DMS 273 (cell line): ENCODE results near the gene CFAP221.

Experiments used
- DNase-seq: peaks from one replicate; lab custom pipeline; 2025; ENCODE audit not compliant: unreplicated experiment; lab: John Stamatoyannopoulos, UW

Gene CFAP221

DNA sequence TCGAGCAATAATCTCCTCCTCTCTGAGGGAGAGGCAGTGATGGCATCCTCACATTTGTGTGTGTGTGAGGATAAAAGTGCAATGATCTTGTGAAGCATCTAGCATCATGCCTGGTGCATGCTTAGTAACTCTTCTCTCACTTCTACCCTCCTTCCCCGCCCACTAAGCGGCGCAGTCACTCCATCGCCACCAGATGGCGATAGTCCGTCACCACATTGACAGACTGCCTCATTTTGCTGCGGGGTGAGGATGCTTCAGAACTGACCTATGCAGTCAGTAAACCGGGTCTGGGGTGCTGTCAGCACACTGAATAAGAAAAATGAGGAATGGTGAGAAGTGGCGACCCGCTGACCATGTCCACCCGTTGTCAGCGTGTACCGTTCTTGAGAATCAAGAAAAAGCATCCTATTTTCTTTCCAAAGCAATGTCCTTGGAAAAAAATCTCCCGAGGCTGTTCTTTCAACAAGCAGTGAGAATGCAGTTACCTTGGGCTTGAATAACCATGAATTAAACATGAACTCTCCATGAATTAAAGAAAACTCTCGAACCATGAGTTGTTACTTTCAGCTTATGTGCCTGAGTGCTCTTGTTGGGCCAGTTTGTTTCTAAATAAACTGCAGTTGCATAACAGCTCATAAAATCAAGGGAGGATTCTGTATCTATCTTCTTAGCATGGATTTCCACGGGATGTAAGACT lies 97.5 kb downstream of the CFAP221 start:
- peak; percentile 92 for DNase-seq

DNA sequence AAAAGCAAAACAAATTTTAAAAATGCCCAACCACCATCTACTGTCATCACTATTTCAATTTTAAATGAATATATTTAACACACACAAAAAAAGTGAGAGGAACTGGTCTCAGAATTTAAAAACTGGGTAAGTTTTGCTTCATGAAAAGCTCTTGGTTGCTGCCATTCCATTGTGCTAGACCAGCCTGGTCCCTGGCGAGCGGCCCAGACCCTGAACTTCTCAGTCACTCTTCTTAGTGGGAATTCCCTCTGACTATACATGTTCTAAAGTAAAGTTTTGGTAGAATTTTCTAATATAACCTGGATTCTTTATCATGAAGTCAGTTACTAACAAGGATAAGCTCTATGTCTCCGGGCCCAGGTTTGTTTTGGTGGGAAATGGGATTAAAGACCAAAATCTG lies 99.9 kb downstream of the CFAP221 start:
- DNase-seq: peak; percentile 9

DNA sequence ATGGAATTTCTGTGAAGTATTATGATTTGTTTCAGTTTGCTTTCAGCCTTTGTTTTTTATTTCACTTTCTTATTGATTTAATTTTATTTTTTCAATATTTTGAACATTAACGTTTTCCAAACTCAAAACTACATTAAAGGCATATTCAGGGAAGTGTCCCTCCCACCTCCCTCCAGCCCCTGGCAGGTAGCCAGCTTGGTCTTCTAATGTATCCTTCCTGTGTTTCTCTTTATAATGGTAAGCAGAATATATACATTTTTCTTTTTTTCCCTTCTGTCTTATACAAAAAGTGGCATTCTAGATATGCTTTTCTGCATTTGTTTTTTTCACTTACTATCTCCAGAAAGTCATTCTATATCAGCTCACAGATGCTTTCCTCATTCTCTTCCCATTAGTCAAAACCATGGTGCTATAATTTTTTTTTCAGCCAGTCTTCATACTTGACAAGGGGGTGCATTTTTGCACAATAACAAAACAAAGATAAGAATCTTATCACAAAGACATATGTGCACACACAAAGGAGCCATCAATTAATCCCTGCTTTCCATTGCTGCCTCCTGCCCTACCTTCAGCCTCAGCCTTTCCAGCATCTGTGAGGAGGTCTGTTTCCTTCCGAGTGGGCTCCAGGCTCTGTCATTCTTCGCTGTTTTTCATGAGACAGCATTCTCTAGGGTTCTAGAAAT lies 101.1 kb downstream of the CFAP221 start:
- peak; percentile 44 for DNase-seq

DNA sequence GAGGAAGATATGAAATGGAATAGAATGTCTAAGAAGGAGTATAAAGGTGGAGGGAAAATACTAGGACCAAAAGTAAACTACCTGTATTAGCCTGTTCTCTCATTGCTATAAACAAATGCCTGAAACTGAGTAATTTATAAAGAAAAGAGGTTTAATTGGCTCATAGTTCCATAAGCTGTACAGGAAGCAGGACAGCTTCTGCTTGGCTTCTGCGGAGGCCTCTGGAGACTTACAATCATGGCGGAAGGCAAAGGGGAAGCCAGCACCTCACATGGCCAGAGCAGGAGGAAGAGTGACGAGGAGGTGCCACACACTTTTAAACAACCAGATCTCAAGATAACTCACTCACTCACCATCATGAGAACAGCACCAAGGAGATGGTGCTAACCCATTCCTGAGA lies 101.9 kb downstream of the CFAP221 start:
- DNase-seq: no peak

DNA sequence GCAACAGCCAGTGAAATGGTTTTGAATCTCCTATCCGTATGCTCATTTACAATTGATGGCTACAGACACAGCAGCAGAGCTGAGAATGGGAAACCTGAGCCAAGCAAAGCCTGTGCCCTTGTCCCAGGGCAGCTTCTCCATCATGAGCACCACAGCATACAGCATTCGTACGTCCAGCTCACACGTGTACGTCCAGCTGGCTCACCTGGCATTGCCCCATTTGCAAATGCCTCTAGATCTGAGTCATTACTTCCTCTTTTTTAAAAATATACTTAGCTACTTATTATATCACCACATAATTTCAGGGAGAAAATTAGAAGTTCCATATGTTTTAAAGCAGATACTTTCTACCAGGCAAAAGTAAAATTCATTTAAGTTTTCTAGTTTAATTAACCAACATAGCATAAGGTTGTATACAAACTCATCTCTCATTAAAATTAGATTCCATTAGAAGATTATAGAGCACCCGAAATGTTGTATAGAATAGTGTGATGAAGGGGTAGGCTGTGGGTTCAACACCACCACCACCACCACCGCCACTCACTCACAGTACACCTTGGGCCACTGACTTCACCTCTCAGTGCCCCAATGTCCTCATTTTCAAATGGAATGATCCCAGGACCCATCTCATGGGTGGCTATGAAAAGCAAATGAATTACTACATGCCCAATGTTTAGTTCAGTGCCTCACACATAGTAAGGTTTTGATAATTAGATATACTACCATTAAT lies 103.4 kb downstream of the CFAP221 start:
- no peak for DNase-seq

DNA sequence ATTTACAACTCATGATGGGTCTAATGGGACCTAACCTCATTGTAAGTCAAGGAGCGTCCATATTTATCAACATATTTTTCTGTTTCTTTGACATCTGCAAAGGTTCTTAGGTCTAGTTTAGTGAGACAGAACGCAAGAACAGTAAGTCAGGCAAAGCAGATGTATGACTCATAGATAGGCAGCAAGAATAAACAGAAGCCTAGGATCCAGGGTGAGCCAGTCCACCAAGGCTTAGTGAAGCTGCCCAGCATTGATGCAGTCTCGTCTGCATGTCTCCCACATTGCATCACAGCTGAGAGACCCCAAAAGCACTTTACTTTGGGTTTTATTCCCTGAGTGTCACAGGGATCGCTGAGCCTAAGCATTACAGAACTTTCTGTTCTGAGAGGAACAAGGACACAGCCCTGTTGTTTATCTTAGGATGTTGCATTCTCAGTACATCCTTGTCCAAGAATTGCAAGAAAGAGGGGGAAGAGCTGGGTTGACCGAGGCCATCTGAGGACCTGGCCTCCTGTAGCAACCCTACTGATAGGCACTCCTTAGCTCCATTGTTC lies 105.2 kb downstream of the CFAP221 start:
- no peak for DNase-seq

DNA sequence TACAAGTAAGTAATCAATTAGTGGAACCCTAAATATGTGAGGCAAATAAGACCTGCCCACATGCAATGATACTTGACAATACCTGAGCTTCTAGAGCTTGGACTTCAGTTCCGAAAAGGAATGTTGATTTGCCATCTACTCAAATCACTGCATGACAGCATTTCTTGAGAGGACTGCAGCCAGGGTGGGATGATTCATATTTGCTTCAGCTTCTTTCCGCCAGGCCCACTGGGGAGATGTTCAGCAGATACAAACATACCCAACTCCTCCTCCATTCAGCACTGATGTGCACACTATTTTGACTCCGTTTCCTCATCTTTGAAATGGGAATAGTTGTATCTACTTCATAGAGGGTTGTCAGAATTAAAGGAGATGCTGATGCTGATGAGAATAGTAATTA lies 106.0 kb downstream of the CFAP221 start:
- no peak for DNase-seq

DNA sequence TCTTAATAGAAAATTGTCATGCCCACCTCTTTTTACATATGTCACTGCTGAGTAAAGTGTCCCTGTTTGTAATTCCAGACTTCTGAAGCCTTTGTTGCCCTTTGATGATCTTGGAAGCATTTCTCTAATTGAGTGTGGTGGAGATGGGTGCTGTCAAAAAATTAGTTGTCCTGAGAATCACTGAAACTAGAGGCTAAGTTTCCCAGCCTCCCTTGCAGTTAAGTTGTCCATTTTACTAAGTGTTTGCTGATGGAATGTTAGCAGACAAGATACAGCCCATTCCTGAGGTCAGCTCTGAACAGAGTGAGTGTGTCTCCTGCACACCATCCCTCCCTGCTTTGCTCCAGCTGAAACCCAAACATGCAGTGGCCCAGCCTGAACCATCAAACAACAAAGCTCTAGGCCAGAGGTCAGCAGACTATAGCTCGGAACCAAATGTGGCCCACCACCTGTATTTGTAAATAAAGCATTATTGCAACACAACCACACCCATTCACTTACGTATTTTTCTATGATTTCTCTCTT lies 106.7 kb downstream of the CFAP221 start:
- DNase-seq: no peak

DNA sequence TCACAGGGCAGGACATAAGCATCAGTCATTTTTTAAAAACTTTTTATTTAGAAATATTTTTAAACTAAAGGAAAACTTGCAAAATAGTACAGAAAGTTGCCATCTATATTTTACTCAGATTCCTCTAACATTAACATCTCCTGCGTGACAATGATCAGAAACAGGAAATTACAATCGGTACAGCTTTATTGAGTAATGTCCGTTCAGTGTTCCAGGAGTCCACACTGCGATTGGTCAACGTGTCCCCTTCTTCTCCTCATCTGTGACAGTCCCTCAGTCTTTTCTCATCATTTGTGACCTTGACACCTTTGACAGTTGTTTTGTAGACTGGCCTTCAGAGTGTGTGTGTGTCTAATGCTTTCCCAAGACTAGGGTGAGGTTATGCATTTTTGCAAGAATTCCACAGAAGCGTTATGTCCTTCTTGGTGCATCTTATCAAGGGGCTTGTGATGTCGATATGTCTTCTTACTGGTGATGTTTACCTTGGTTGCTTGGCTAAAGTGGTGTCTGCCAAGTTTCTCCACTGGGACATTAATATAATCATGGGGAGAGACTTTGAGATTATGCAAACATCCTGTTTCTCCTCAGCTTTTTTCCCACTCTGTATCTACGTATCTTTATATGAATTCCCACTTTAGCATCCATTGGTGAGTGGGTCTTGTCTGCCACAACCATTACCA lies 113.4 kb downstream of the CFAP221 start:
- no peak for DNase-seq

DNA sequence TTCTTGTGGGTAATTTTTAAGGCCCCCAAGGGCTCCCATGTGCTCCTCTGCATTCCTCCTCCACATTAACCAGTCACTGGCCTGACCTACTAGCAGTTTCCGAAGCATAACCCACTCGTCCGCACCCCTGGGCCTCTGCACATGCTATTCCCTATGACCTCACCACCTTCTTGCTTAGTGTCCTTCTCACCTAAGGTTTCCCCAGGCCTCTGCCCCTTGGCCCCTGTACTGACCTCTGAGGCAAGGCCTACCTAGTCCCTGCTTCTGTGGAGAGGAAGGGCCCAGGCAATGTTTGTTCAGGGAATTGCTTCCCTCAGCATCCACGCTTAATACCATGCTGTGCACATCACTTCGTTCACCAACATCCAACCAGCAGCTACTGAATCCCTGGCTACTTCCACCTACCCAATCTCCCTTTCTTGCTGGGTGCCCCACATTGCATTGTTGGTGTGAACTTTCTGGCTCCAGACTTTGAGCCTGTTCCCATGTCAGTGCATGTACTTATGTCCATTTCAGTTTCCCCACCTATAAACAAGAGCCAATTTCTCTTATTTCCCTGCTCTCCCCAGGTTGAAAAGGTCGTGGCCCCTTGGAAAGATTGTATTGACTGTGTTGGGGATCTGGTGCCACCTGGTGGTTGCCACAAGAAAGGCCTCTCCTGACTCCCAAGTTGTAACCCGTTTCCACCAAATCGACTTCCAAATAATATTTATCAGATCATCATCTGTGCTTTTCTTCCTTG lies 115.5 kb downstream of the CFAP221 start:
- DNase-seq: peak; percentile 68

DNA sequence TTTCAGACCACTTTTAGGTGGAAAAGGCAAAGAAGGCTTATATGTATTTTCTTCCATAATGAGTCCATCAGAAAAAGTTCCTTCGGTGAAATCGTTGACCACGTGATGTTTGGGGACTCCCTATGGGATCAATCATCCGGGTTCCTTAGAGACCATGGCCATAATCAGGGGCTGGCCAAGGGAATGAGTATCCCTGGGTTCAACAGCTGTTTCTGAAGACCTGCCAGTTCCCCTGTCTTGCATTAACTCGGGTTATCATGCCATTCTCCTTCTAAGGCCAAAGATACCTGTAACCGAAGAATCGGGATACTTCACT lies 116.1 kb downstream of the CFAP221 start:
- no peak for DNase-seq

DNA sequence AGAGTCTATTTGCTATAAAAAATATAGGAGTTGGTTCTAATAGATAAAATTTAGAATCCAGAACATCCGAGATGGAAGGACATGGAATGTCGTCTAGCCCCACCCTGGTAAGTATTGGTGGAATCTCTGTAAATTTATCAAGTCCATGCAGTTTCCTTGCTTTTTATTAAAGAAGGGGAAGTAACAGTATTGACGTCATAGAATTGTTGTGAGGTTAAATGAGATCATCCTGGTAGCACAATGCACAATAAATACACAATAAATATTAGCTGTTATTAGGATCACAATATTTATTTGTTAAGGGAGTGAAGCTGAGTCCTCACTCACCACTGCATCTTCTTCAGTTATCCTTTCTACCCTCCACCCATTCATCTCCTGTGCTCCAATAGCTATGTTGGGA lies 118.0 kb downstream of the CFAP221 start:
- no peak for DNase-seq

DNA sequence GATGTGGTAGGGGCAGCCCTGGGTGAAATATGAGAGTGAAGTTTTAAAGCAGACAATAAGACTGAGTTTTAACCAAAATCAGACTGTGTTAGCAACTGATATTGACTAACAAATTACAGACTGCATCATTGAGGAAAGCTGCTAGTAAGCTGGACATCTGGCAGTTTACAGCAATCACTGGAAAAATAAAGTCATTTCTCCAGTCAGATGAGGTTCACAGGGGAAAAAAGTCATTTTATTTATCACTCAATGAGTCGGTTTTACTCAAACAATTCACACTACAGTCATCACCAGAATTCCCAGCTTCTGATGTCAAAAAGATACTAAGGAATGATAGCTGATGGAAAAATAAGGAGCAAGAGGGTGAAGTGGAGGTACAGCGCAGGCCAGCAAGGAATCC lies 124.3 kb downstream of the CFAP221 start:
- no peak for DNase-seq

DNA sequence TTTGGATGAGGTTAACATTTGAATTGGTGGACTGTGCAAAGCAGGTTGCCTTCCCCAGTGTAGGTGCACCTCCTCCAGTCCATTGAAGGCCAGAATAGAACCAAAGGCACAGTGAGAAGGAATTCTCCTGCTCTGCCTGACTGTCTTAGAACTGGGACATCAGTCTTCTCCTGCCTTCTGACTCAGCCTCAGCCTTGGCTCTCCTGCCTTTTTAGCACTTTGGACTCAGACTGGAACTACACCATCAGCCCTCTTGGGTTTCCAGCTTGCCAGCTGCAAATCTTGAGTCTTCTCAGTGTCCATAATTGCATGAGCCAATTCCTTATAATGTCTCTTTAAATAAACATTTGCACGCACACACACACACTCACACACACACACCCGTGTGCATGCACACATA lies 126.8 kb downstream of the CFAP221 start:
- no peak for DNase-seq

DNA sequence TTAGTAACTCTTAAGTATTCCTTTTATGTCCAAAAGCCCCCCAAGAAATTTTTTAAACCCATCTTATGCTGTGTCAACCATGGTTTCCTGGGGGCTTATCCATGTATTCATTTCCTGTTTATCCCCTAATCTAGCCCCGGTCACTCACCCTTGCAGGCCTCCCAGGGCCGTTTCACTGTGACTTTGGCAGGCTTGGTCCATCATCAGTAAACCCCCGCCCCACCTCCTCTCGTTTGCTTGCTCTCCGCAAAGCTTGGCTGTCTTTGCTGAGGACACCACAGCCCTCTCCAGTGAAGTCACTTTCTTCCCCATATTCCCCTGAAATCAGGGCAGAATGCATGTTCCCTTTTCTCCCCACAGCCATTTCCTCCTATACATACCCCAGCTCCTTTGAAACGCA lies 127.5 kb downstream of the CFAP221 start:
- no peak for DNase-seq

DNA sequence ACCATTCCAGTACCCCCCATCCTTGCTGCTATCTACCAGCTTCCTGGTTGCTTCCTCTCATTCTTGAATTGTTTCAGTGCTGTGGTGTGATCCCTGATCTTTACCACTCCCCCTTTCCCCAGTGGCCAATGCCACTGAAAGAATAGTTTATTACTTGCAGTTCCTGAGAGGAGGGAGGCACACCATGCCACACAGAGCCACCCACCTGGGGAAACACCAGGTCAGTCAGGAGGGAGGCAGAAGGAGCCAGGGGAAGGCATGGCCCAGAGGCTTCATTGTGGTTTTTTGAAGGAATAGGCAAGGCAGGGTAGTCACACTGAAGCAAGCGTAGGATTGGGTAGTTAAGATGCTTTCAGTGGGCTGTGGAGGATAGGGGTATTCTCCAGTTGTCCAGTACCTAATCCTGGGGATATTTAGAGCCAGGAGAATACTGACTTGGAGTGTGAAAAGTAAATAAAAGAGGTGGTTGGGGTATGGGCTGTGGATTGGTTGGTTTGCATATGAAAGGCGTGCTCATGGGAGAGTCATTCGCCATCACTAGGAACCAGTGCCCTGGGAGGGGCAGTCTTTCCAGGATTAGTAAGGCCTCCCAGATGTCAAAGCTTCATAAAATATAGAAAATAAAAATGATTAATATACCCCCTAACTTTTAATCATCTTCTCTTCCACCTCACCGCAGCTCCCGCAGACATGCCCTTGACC lies 128.1 kb downstream of the CFAP221 start:
- DNase-seq: no peak

DNA sequence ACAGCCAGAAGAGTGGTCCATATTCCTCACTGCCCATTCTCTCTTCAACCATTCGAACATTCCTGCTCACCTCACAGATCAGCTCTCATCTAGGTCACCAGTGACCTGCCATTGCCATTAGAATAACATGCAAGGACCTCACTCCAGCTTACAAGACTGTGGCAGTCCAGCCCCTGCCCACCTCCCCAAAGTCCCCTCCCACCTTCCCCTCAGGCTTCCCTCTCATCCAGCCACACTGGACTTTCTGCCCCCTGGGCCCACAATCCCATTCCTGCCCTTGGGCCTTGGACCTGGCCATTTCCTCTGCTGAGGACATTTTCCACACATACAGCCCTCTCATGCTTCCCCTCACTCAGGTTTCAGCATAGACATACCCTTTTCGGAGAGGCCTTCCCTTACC lies 129.5 kb downstream of the CFAP221 start:
- no peak for DNase-seq

DNA sequence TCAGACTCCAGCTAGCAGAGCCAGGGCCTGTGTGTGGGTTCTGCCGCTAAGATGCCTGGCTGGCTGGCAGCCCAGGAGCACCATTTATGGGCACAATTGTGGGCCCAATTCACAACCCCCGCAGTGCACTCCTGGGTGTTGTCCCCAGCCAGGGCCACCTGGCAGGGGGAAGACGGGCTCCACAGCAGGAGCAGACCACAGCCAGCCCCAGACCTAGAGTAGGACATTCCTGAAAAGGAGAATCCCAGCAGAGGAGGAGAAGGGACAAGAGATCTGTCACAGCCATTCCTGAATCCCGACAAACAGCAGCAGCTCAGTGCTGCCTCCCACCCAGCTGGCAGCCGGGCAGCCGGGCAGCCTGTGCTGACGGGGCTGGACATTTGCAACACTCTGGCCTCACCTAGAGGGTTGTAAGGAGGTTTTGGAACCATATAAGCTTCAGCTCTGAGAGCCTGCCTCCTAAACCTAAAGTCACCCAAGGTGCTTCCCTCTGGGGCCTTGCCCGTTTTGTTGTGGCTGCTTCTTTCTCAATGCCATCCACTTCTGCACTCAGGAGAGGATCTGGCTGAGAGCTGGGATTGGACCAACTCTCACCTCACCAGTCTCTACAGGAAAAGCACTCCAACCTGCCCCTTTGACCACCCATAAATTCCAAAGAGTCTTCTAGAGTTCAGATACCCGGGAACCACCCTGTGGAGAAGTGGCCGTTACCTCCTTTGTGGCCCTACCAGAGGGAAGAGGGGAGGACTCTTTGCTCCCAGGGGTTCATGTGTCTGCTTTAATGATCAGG lies 130.7 kb downstream of the CFAP221 start:
- peak; percentile 62 for DNase-seq

DNA sequence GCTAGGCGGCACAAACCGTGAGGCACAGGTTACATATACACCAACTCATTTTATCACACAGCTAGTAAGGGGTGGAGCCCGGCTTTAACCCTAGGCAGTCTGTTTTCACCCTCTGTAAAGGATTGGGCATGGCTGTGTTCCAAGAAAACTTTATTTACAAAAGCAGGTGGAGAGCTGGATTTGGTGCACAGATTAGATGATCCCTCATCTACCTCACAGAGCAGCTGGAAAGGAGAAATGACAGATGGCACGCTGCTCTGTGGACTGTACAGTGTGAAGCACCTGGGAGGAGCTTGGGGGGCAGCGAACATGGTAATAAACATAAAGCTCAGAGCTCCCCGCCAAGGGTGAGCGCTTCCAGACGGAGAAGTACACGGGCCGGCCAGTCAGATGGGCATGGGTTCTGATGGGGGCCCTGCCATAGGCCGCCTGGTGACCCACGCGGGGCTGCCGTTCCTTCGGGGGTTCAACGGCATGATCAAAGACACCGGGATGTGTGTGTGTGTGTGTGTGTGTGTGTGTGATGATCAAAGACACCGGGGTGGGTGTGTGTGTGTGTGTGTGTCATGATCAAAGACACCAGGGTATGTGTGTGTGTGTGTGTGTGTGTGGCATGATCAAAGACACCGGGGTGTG lies 133.9 kb downstream of the CFAP221 start:
- peak; percentile 99 for DNase-seq
